Common myeloid progenitor, CD34-positive (primary cell): Measurements from ENCODE around the gene IL1RN.

ENCODE experiments used
- CTCF ChIA-PET: fragments of 350-600 bp; sonication (Branson Sonifier 250); formaldehyde crosslinking; loops from one replicate; lab custom pipeline; 2021; ENCODE audit warnings: antibody characterized with exemption; lab: Charles Lee
- POLR2A ChIA-PET: fragments of 350-600 bp; sonication (Branson Sonifier 250); formaldehyde crosslinking; loops from one replicate; lab custom pipeline; 2021; ENCODE audit warnings: antibody characterized with exemption; lab: Charles Lee
- DNase-seq, 3 donors: peaks; one replicate each; pipeline versions ENCODE4 v3.0.0 to v3.0.0-alpha.2; 2013
- H3K27ac ChIP-seq, 2 experiments: 1 replicate in 1 of 2; 2 replicates in 1 of 2; pipeline ENCODE4 v1.7.0; 2013; ENCODE audit warnings: inconsistent platforms in 2 of 2, low read length in 2 of 2, mild to moderate bottlenecking in 2 of 2, low read depth in 1 of 2, moderate library complexity in 1 of 2; ENCODE audit not compliant: severe bottlenecking in 2 of 2, insufficient read depth in 1 of 2, poor library complexity in 1 of 2
- H3K27me3 ChIP-seq, 5 experiments: replicated peaks in 2 of 5; 1 replicate in 3 of 5; 2 replicates in 2 of 5; pipeline versions ENCODE4 v1.6.1 to v1.7.0; 2013; ENCODE audit warnings: low read length in 4 of 5, mild to moderate bottlenecking in 2 of 5, moderate library complexity in 2 of 5, inconsistent platforms in 1 of 5; ENCODE audit not compliant: insufficient read depth in 5 of 5, control insufficient read depth in 4 of 5
- H3K36me3 ChIP-seq, 4 experiments: 1 replicate in 2 of 4; 2 replicates in 2 of 4; pipeline versions ENCODE4 v1.6.1 to v1.7.0; 2013; ENCODE audit warnings: low read length in 3 of 4, control low read depth in 1 of 4, mild to moderate bottlenecking in 1 of 4; ENCODE audit not compliant: control insufficient read depth in 4 of 4, insufficient read depth in 4 of 4
- H3K4me1 ChIP-seq, 4 experiments: 1 replicate in 3 of 4; 2 replicates in 1 of 4; pipeline versions ENCODE4 v1.6.1 to v1.7.1; 2013; ENCODE audit warnings: low read length in 3 of 4, mild to moderate bottlenecking in 3 of 4, control low read depth in 1 of 4, inconsistent platforms in 1 of 4, moderate library complexity in 1 of 4; ENCODE audit not compliant: control insufficient read depth in 4 of 4, insufficient read depth in 4 of 4; ENCODE audit errors: control extremely low read depth in 1 of 4
- H3K4me3 ChIP-seq, 7 experiments: 1 replicate in 4 of 7; 2 replicates in 3 of 7; pipeline versions ENCODE4 v1.5.1 to v1.7.0; 2013; ENCODE audit warnings: mild to moderate bottlenecking in 7 of 7, low read length in 6 of 7, moderate library complexity in 6 of 7, inconsistent platforms in 2 of 7, low read depth in 2 of 7, control low read depth in 1 of 7; ENCODE audit not compliant: insufficient read depth in 4 of 7, control insufficient read depth in 1 of 7; ENCODE audit errors: extremely low read depth in 1 of 7
- H3K9me3 ChIP-seq, 5 experiments: 1 replicate in 4 of 5; 2 replicates in 1 of 5; pipeline versions ENCODE4 v1.6.1 to v1.7.1; 2013; ENCODE audit warnings: low read length in 4 of 5, mild to moderate bottlenecking in 2 of 5, inconsistent platforms in 1 of 5, low read depth in 1 of 5, moderate library complexity in 1 of 5; ENCODE audit not compliant: control insufficient read depth in 4 of 5, insufficient read depth in 2 of 5; ENCODE audit errors: control extremely low read depth in 1 of 5
- WGBS: methylation state at CpG from one replicate; pipeline ENCODE4 v1.1.5; 2013; ENCODE audit not compliant: insufficient coverage; 5-methylcytosine and 5-hydroxymethylcytosine counted together

Gene IL1RN

GRCh38 chr2:113155331-113155730 is 27.9 kb downstream of the IL1RN start:
- Histone ChIP-seq H3K27me3 (no peaks in the 10 kb centered on the region), H3K4me3 (no peak overlapping the region), H3K27ac (no peak overlapping the region), H3K36me3 (no peaks in the 10 kb centered on the region), H3K4me1 (peaks cover 6 to 14% (median 10%) of the 10 kb centered on the region in 4 experiments), H3K9me3 (no peaks in the 10 kb centered on the region)
- ChIA-PET CTCF (interaction anchor here (0.9 to 5.2 kb wide), 5 partner anchors 11 to 45 kb away, joined by 3 to 40 read pairs (median 5); partner anchors contain the start of gene PSD4), POLR2A (no interaction called here)
- WGBS, result 100% methylated on average over 2 of the region's 5 CpGs
- no peak for DNase-seq

- WGBS, result 40% methylated on average over 7 of the region's 10 CpGs
- Histone ChIP-seq H3K36me3 (no peaks in the 10 kb centered on the region), H3K4me3 (peak overlapping the region in 6 of 7 experiments; percentile 42 to 71 (median 58)), H3K9me3 (no peaks in the 10 kb centered on the region), H3K4me1 (peaks cover 6 to 14% (median 10%) of the 10 kb centered on the region in 4 experiments), H3K27me3 (no peaks in the 10 kb centered on the region), H3K27ac (no peak overlapping the region)
- ChIA-PET CTCF (interaction anchor here (0.7 to 5.2 kb wide), 13 partner anchors 9 to 76 kb away, joined by 3 to 40 read pairs (median 4); partner anchors contain the start of gene PSD4), POLR2A (interaction anchor here (0.8 kb wide), 1 partner anchor 18 kb away, joined by 3 read pairs; the partner anchor contains the start of gene PSD4)
- DNase-seq, result peak in 1 of 3 donors; percentile 27
Observed at GRCh38 chr2:113156278-113157117, 29.1 kb downstream of the IL1RN start.

- H3K9me3 ChIP-seq, result no peaks in the 10 kb centered on the region
- H3K4me3 ChIP-seq, result peak overlapping the region; percentile 40 to 74 (median 69)
- no peaks in the 10 kb centered on the region for H3K27me3 ChIP-seq
- under 1% methylated on average over 63 of the region's 92 CpGs for WGBS
- peak in 2 of 3 donors; percentile 31 to 56 for DNase-seq
- CTCF ChIA-PET, result interaction anchor here (0.8 to 5.2 kb wide), 10 partner anchors 8 to 77 kb away, joined by 3 to 40 read pairs (median 4); no protein-coding TSS in a partner anchor
- POLR2A ChIA-PET, result no interaction called here
- no peak overlapping the region for H3K27ac ChIP-seq
- no peaks in the 10 kb centered on the region for H3K36me3 ChIP-seq
- H3K4me1 ChIP-seq, result peaks cover 6 to 14% (median 9%) of the 10 kb centered on the region in 4 experiments
Observed at GRCh38 chr2:113157118-113157896, 29.9 kb downstream of the IL1RN start.

- H3K4me3 ChIP-seq, result peak overlapping the region in 6 of 7 experiments; percentile 65 to 74 (median 70)
- no peaks in the 10 kb centered on the region for H3K27me3 ChIP-seq
- ChIA-PET POLR2A (interaction anchor here (1.0 kb wide), 1 partner anchor 16 kb away, joined by 3 read pairs; no protein-coding TSS in a partner anchor), CTCF (interaction anchor here (0.6 to 5.2 kb wide), 11 partner anchors 9 to 78 kb away, joined by 3 to 40 read pairs (median 4); no protein-coding TSS in a partner anchor)
- no peaks in the 10 kb centered on the region for H3K9me3 ChIP-seq
- DNase-seq, result peak in 1 of 3 donors; percentile 11
- peaks cover 6 to 14% (median 9%) of the 10 kb centered on the region in 4 experiments for H3K4me1 ChIP-seq
- no peaks in the 10 kb centered on the region for H3K36me3 ChIP-seq
- 86% methylated on average over 7 of the region's 10 CpGs for WGBS
- no peak overlapping the region for H3K27ac ChIP-seq
Observed at GRCh38 chr2:113157897-113158753, 30.7 kb downstream of the IL1RN start.

- Histone ChIP-seq H3K9me3 (no peaks in the 10 kb centered on the region), H3K4me3 (no peak overlapping the region), H3K27me3 (no peaks in the 10 kb centered on the region), H3K4me1 (peaks cover 6 to 14% (median 9%) of the 10 kb centered on the region in 4 experiments), H3K36me3 (no peaks in the 10 kb centered on the region), H3K27ac (no peak overlapping the region)
- no peak for DNase-seq
- CTCF ChIA-PET, result interaction anchor here (0.8 to 5.2 kb wide), 8 partner anchors 10 to 45 kb away, joined by 3 to 40 read pairs (median 4); no protein-coding TSS in a partner anchor
- 100% methylated on average over 3 of the region's 4 CpGs for WGBS
- POLR2A ChIA-PET, result interaction anchor here (0.5 to 1.0 kb wide), 2 partner anchors 15 to 1189 kb away, joined by 3 read pairs; no protein-coding TSS in a partner anchor
Observed at GRCh38 chr2:113158884-113159553, 31.6 kb downstream of the IL1RN start.

- CTCF ChIA-PET, result interaction anchor here (1.8 kb wide), 1 partner anchor 39 kb away, joined by 4 read pairs; no protein-coding TSS in a partner anchor
- DNase-seq, result no peak
- Histone ChIP-seq H3K4me3 (no peak overlapping the region), H3K27ac (no peak overlapping the region), H3K36me3 (no peaks in the 10 kb centered on the region), H3K27me3 (no peaks in the 10 kb centered on the region), H3K4me1 (peaks cover 6 to 14% (median 9%) of the 10 kb centered on the region in 4 experiments), H3K9me3 (no peaks in the 10 kb centered on the region)
- 100% methylated on average over 1 of the region's 1 CpG for WGBS
- POLR2A ChIA-PET, result no interaction called here
Observed at GRCh38 chr2:113160248-113160647, 32.9 kb downstream of the IL1RN start.
